GM06990 (cell line): ENCODE results near the gene ARHGAP9.

Experiments used
- DNase-seq: peaks from one replicate; pipeline ENCODE4 v3.0.0-alpha.2; 2011; ENCODE audit not compliant: insufficient read length; ENCODE audit errors: extremely low read depth
- H3K27me3 ChIP-seq: replicated peaks from 2 replicates; pipeline ENCODE4 v1.6.0; 2011; ENCODE audit warnings: low read length; ENCODE audit not compliant: control insufficient read depth, insufficient read depth
- H3K36me3 ChIP-seq: 2 replicates; pipeline ENCODE4 v1.5.1; 2011; ENCODE audit warnings: low read length; ENCODE audit not compliant: control insufficient read depth, insufficient read depth
- H3K4me3 ChIP-seq: replicated peaks from 2 replicates; pipeline ENCODE4 v1.5.1; 2011; ENCODE audit warnings: low read depth, mild to moderate bottlenecking, control low read depth, low read length
- TF ChIP-seq, protein P1 (sequence below): IDR thresholded peaks from 2 replicates; pipeline ENCODE4 v1.5.1; 2011; ENCODE audit warnings: low read length, control low read depth, mild to moderate bottlenecking, inconsistent platforms; ENCODE audit not compliant: insufficient read depth, poor library complexity, severe bottlenecking

The ARHGAP9 gene

GRCh38 chr12:57454566-57455373 lies 24.9 kb downstream of the ARHGAP9 start, which contains the start of gene INHBE:
INHBE (plus strand) TSS chr12:57455307; CDS start chr12:57455537, 230 bp downstream.
- no peak within 1 kb of the TSS for H3K4me3 ChIP-seq
- DNase-seq = no peak
- H3K27me3 ChIP-seq = no peaks in the 10 kb centered on the region
- TF ChIP-seq, protein P1, sequence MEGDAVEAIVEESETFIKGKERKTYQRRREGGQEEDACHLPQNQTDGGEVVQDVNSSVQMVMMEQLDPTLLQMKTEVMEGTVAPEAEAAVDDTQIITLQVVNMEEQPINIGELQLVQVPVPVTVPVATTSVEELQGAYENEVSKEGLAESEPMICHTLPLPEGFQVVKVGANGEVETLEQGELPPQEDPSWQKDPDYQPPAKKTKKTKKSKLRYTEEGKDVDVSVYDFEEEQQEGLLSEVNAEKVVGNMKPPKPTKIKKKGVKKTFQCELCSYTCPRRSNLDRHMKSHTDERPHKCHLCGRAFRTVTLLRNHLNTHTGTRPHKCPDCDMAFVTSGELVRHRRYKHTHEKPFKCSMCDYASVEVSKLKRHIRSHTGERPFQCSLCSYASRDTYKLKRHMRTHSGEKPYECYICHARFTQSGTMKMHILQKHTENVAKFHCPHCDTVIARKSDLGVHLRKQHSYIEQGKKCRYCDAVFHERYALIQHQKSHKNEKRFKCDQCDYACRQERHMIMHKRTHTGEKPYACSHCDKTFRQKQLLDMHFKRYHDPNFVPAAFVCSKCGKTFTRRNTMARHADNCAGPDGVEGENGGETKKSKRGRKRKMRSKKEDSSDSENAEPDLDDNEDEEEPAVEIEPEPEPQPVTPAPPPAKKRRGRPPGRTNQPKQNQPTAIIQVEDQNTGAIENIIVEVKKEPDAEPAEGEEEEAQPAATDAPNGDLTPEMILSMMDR = no peak
- H3K36me3 ChIP-seq = no peaks in the 10 kb centered on the region

- TF ChIP-seq, protein P1 = no peak
- no peak for DNase-seq
- no peak overlapping the region for H3K4me3 ChIP-seq
- H3K36me3 ChIP-seq = no peaks in the 10 kb centered on the region
- H3K27me3 ChIP-seq = no peaks in the 10 kb centered on the region
These were observed 25.5 kb downstream of the ARHGAP9 start for GRCh38 chr12:57454213-57454565.

- Histone ChIP-seq H3K4me3 (no peak overlapping the region), H3K36me3 (no peaks in the 10 kb centered on the region), H3K27me3 (no peaks in the 10 kb centered on the region)
- no peak for DNase-seq
- TF ChIP-seq, protein P1 = peak; percentile 88
These were observed 26.6 kb downstream of the ARHGAP9 start for GRCh38 chr12:57452937-57453509.

GRCh38 chr12:57452181-57452936 lies 27.3 kb downstream of the ARHGAP9 start:
- Histone ChIP-seq H3K27me3 (no peaks in the 10 kb centered on the region), H3K36me3 (no peaks in the 10 kb centered on the region), H3K4me3 (no peak overlapping the region)
- no peak for DNase-seq
- TF ChIP-seq, protein P1 = no peak

- Histone ChIP-seq H3K36me3 (no peaks in the 10 kb centered on the region), H3K27me3 (no peaks in the 10 kb centered on the region), H3K4me3 (no peak overlapping the region)
- TF ChIP-seq, protein P1 = no peak
- no peak for DNase-seq
These were observed 28.4 kb downstream of the ARHGAP9 start for GRCh38 chr12:57451233-57451778.
